Mucosa of descending colon (tissue), 3 donors: ENCODE measurements around the gene MRPL22. TPM values are rescaled to one million over a fixed set of nuclear protein-coding genes. Genes with fewer than 3 reads are reported as not detected.

Source experiments
- ATAC-seq: fragments of 200-7000 bp; cut with Tn5 transposase; one replicate; pipeline ENCODE4 v1.9.1; 2020; ENCODE audit warnings: mild to moderate bottlenecking, moderate library complexity
- DNase-seq, 3 donors: peaks; one replicate each; pipeline ENCODE4 v3.0.0-alpha.2; 2020
- H3K36me3 ChIP-seq: fragments of 200-600 bp; one replicate; pipeline ENCODE4 v1.8.0; 2021; ENCODE audit warnings: low read depth, mild to moderate bottlenecking
- H3K4me1 ChIP-seq: fragments of 200-600 bp; one replicate; pipeline ENCODE4 v1.8.0; 2021; ENCODE audit warnings: low read depth, mild to moderate bottlenecking
- H3K4me3 ChIP-seq: fragments of 200-600 bp; one replicate; pipeline ENCODE4 v1.8.0; 2021; ENCODE audit warnings: mild to moderate bottlenecking
- H3K9me3 ChIP-seq: fragments of 200-600 bp; one replicate; pipeline ENCODE4 v1.8.0; 2021; ENCODE audit warnings: mild to moderate bottlenecking
- intact Hi-C, 2 donors: fragments of 100-400 bp; cut with DNase I in 1 of 2; cut with micrococcal nuclease in 1 of 2; formaldehyde crosslinking; loops; one replicate each; pipeline versions ENCODE4 v1.11.0 to v1.11.1; 2022; cut with DNase I, micrococcal nuclease
- total RNA-seq, 3 donors: library from RNA; stranded (reverse); fragmentation: NEBNext Ultra II Directional in 2 of 3; extraction: Animal tissue kit (Norgen Biotek cat#: 25700) in 2 of 3; gene quantifications; one replicate each; pipeline versions ENCODE4 v1.2.1 to v1.2.4, GENCODE V29; 2021 to 2023
- TF ChIP-seq, protein P1 (sequence below): fragments of 200-600 bp; IDR thresholded peaks from one replicate; pipeline ENCODE4 v1.8.0; 2022; ENCODE audit warnings: antibody characterized with exemption, mild to moderate bottlenecking
- donor health status: DM: no; HTN: no; CAD: no; lungs with moderate emphysema.
- donor health status: DM: no; HTN: no; CAD: no.
- donor health status: DM: no; HTN: yes; CAD: no.

The MRPL22 gene
- total RNA-seq, 3 donors from 2014 or later, result 30.0 to 50.9 (median 36.0) TPM

- Histone ChIP-seq H3K9me3 (no peaks in the 10 kb centered on the region), H3K36me3 (no peaks in the 10 kb centered on the region), H3K4me1 (no peaks in the 10 kb centered on the region), H3K4me3 (no peak overlapping the region)
- DNase-seq, result no peak
- TF ChIP-seq, protein P1, sequence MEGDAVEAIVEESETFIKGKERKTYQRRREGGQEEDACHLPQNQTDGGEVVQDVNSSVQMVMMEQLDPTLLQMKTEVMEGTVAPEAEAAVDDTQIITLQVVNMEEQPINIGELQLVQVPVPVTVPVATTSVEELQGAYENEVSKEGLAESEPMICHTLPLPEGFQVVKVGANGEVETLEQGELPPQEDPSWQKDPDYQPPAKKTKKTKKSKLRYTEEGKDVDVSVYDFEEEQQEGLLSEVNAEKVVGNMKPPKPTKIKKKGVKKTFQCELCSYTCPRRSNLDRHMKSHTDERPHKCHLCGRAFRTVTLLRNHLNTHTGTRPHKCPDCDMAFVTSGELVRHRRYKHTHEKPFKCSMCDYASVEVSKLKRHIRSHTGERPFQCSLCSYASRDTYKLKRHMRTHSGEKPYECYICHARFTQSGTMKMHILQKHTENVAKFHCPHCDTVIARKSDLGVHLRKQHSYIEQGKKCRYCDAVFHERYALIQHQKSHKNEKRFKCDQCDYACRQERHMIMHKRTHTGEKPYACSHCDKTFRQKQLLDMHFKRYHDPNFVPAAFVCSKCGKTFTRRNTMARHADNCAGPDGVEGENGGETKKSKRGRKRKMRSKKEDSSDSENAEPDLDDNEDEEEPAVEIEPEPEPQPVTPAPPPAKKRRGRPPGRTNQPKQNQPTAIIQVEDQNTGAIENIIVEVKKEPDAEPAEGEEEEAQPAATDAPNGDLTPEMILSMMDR, result no peak
- ATAC-seq, result no peak
- intact Hi-C loops, result no loop called here
Observed at GRCh38 chr5:154916874-154917273, 24.0 kb upstream of the MRPL22 start.

DNA sequence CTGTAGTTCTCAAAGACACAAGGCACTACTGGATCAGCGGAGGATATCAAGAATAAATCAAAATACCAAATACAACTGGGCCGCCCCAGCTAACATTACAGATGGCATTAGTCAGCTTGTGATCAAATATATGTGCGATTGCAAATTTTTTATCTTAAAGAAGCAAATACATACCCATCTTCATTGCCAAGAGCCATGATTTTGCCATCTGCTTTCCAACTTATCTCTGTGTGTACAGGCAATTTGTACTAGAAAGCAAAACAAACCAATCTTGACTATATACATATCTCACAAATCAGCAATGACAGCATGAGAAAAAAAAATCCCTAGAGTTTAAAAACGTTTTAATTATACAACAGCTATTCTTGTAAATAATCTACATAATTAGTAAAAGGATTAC, 23.1 kb upstream of the MRPL22 start:
- Histone ChIP-seq H3K4me1 (no peaks in the 10 kb centered on the region), H3K4me3 (no peak overlapping the region), H3K36me3 (no peaks in the 10 kb centered on the region), H3K9me3 (no peaks in the 10 kb centered on the region)
- no peak for DNase-seq
- intact Hi-C loops, result no loop called here
- TF ChIP-seq, protein P1, result no peak
- no peak for ATAC-seq

DNA sequence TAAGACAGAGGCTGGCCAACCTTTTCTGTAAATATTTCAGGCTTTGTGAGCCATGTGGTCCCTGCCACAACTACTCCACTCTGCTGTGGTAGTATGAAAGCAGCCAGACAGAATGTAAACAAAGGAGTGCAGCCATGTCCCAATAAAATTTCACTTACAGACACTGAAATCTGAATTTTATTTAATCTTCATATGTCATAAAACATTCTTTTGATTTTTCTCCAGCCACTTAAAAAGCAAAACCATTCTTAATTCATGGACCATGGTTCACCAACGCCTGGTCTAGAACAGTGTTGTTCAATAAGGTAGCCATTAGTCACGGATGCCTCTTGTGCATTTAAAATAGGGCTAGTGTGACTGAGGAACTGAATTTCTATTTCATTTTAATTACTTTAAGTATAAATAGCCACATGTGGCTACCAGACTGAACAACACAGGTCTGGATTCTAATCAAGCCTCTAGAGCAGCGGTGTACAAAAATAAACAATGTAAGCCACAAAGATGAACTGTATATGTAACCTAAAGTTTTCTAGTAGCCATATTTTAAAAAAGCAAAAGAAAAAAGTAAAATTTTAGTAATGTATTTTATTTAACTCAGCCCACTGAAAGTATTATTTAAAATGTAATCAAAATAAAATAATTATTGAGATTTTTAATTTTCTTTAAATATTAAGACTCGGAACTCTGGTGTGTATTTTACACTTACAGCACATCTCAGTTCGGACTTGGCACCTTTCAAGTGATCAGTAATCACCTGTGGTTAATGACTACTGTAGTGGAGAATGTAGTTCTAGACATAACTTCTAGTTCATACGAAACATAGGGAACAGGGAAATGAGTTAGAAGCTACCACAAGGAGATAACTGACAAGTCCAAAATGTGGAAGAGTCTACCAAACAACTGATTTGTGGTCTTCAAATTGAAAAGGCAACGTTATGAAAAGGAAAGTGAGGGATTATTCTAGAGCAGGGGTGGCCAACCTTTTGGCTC, 17.1 kb upstream of the MRPL22 start:
- intact Hi-C loops, result no loop called here
- no peak overlapping the region for H3K4me3 ChIP-seq
- no peaks in the 10 kb centered on the region for H3K36me3 ChIP-seq
- H3K9me3 ChIP-seq, result no peaks in the 10 kb centered on the region
- no peaks in the 10 kb centered on the region for H3K4me1 ChIP-seq
- DNase-seq (no peak), ATAC-seq (no peak)
- TF ChIP-seq, protein P1, result no peak

DNA sequence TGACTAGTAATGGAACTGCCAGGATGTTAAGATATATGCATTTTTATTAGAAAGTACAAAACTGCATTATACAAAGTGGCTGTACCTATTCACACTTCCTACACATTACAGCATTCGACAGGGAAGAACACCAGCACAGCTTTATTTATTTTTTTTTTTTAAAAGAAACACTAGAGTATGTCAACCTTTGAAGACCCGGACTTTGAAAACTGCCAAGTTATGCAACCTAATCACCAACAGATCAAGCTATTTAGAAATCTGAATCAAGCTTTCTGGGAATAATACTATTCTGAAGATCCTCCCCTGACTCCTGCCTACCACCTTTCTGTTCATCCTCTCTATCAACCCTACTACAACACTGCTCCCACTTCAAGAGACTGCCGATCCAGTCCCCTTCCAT, 7.3 kb upstream of the MRPL22 start:
- H3K4me1 ChIP-seq, result peaks cover 9% of the 10 kb centered on the region
- no peak for ATAC-seq
- H3K9me3 ChIP-seq, result no peaks in the 10 kb centered on the region
- intact Hi-C loops, result no loop called here
- no peak for DNase-seq
- no peak overlapping the region for H3K4me3 ChIP-seq
- TF ChIP-seq, protein P1, result no peak
- no peaks in the 10 kb centered on the region for H3K36me3 ChIP-seq

DNA sequence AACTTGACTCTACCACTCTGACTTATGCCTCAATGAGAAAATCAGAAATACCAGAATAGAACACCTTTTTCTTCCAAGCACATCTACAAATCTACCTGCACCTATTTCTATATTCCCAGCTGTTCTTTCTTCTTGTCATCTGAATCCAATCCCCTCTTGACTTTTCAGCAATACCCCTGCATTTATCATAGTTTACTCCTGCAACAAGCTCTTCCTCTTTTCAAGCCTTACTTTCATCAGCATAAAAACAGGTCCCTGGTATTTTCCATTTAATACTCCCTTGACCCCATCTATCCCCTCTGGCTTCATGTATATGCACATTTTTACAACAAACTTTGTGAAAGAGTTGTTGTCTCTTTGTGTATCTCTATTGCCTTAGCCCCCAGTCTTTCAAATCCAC, 6.0 kb upstream of the MRPL22 start:
- ATAC-seq (no peak), DNase-seq (no peak)
- H3K36me3 ChIP-seq, result no peaks in the 10 kb centered on the region
- H3K4me1 ChIP-seq, result peaks cover 9% of the 10 kb centered on the region
- no peaks in the 10 kb centered on the region for H3K9me3 ChIP-seq
- H3K4me3 ChIP-seq, result no peak overlapping the region
- intact Hi-C loops, result no loop called here
- TF ChIP-seq, protein P1, result no peak
